AG04450 (cell line): Measurements from ENCODE around the gene ANKS1B. TPM values are rescaled to one million over a fixed set of nuclear protein-coding genes. Genes with fewer than 3 reads are reported as not detected.

ENCODE experiments used
- CTCF ChIA-PET: fragments of 300-600, 350-600 bp; formaldehyde crosslinking; extraction: SDS; loops from one replicate; lab custom pipeline; 2022; ENCODE audit warnings: antibody characterized with exemption, inconsistent platforms; lab: Charles Lee
- POLR2A ChIA-PET: fragments of 350-600 bp; formaldehyde crosslinking; extraction: SDS; loops from one replicate; lab custom pipeline; 2021; ENCODE audit warnings: antibody characterized with exemption, inconsistent platforms; lab: Yijun Ruan, JAX
- DNase-seq: peaks from one replicate; pipeline ENCODE4 v3.0.0-alpha.2; 2011; ENCODE audit warnings: low read depth, low spot score
- H3K27ac ChIP-seq: one replicate; pipeline ENCODE4 v1.5.1; 2012; ENCODE audit warnings: low read depth, low read length, control low read depth
- H3K27me3 ChIP-seq: one replicate; pipeline ENCODE4 v1.6.0; 2012; ENCODE audit warnings: low read length; ENCODE audit not compliant: control insufficient read depth, insufficient read depth
- H3K4me3 ChIP-seq: 2 replicates; pipeline ENCODE4 v1.5.1; 2011; ENCODE audit warnings: mild to moderate bottlenecking, low read depth, low read length, control low read depth
- H3K9me3 ChIP-seq: 2 replicates; pipeline ENCODE4 v1.5.1; 2012; ENCODE audit warnings: low read length; ENCODE audit not compliant: control insufficient read depth, insufficient read depth
- CTCF ChIP-seq: IDR thresholded peaks from 2 replicates; pipeline ENCODE4 v1.5.1; 2011; ENCODE audit warnings: low read depth, low read length, control low read depth, inconsistent platforms
- polyA plus RNA-seq: library from polyadenylated mRNA; depleted of rRNA; stranded (reverse); fragments of >200 nt; gene quantifications from 2 replicates; pipeline ENCODE4 v1.2.3, GENCODE V29; 2011

ANKS1B gene
- polyA plus RNA-seq, 1 experiment = 0.22 TPM

- no peak for TF ChIP-seq CTCF
- Histone ChIP-seq H3K9me3 (peaks cover 7% of the 10 kb centered on the region; the same call in 1 of the 2 replicates), H3K4me3 (no peak overlapping the region), H3K27ac (no peak overlapping the region), H3K27me3 (no peaks in the 10 kb centered on the region)
- ChIA-PET CTCF (no interaction called here), POLR2A (no interaction called here)
- DNase-seq = no peak
Measured at GRCh38 chr12:99284161-99284560, 700.6 kb downstream of the ANKS1B start.

- POLR2A ChIA-PET = no interaction called here
- TF ChIP-seq CTCF = no peak
Measured at GRCh38 chr12:99282624-99283023, 702.1 kb downstream of the ANKS1B start.

GRCh38 chr12:99282086-99282485 lies 702.6 kb downstream of the ANKS1B start:
- Histone ChIP-seq H3K9me3 (peaks cover 7% of the 10 kb centered on the region; the same call in 1 of the 2 replicates), H3K27ac (no peak overlapping the region), H3K4me3 (no peak overlapping the region), H3K27me3 (no peaks in the 10 kb centered on the region)
- no peak for DNase-seq
- ChIA-PET CTCF (no interaction called here), POLR2A (no interaction called here)
- no peak for TF ChIP-seq CTCF

More at GRCh38 chr12:99282624-99283023, 702.1 kb downstream of the ANKS1B start:
- H3K4me3 ChIP-seq = no peak overlapping the region
- H3K27ac ChIP-seq = no peak overlapping the region
- no peak for DNase-seq
- H3K9me3 ChIP-seq = peaks cover 7% of the 10 kb centered on the region; the same call in 1 of the 2 replicates
- CTCF ChIA-PET = no interaction called here
- H3K27me3 ChIP-seq = no peaks in the 10 kb centered on the region

- Histone ChIP-seq H3K27me3 (no peaks in the 10 kb centered on the region), H3K9me3 (peaks cover 6% of the 10 kb centered on the region; the same call in 1 of the 2 replicates), H3K27ac (no peak overlapping the region), H3K4me3 (no peak overlapping the region)
- TF ChIP-seq CTCF = no peak
- DNase-seq = no peak
- CTCF ChIA-PET = no interaction called here
- POLR2A ChIA-PET = no interaction called here
Measured at GRCh38 chr12:99281277-99281676, 703.5 kb downstream of the ANKS1B start.

- ChIA-PET POLR2A (no interaction called here), CTCF (no interaction called here)
- Histone ChIP-seq H3K27ac (no peak overlapping the region), H3K27me3 (no peaks in the 10 kb centered on the region), H3K4me3 (no peak overlapping the region), H3K9me3 (no peaks in the 10 kb centered on the region)
- no peak for DNase-seq
- no peak for TF ChIP-seq CTCF
Measured at GRCh38 chr12:99278899-99279298, 705.8 kb downstream of the ANKS1B start.
